ENCODE results near the gene NR1H3.

The NR1H3 gene

GRCh38 chr11:47258317-47258902, 614 bp downstream of the NR1H3 start:
- no peak for TF ChIP-seq CTCF (IDR thresholded peaks at IDR 0.05)
- intact Hi-C loops (cut with DNase I; ENCODE audit: low total_unique reads) = loop anchor here (2.0 kb wide), 1 partner anchor 96 kb away; no protein-coding TSS in a partner anchor
- H3K27ac ChIP-seq = peak overlapping the region; percentile 71 to 74
- DNase-seq = no peak
- H3K9me3 ChIP-seq = no peaks in the 10 kb centered on the region
- H3K4me3 ChIP-seq = peak overlapping the region; percentile 43 to 49
- H3K4me1 ChIP-seq = peaks cover 0 to 53% (median 33%) of the 10 kb centered on the region in 4 donors
- H3K36me3 ChIP-seq = peaks cover 0 to 12% (median 0%) of the 10 kb centered on the region in 3 donors
- no peaks in the 10 kb centered on the region for H3K27me3 ChIP-seq

GRCh38 chr11:47259232-47259977, 1.6 kb downstream of the NR1H3 start:
- no peaks in the 10 kb centered on the region for H3K9me3 ChIP-seq
- H3K27me3 ChIP-seq = no peaks in the 10 kb centered on the region
- peaks cover 0 to 18% (median 0%) of the 10 kb centered on the region in 3 donors for H3K36me3 ChIP-seq
- intact Hi-C loops (cut with DNase I; ENCODE audit: low total_unique reads) = loop anchor here (2.0 kb wide), 1 partner anchor 95 kb away; no protein-coding TSS in a partner anchor
- peak in 1 of 2 experiments; percentile 20 for TF ChIP-seq CTCF (IDR thresholded peaks at IDR 0.05)
- no peak overlapping the region for H3K4me3 ChIP-seq
- no peak for DNase-seq
- H3K4me1 ChIP-seq = peaks cover 0 to 44% (median 27%) of the 10 kb centered on the region in 4 donors
- no peak overlapping the region for H3K27ac ChIP-seq

- peaks cover 0 to 34% (median 18%) of the 10 kb centered on the region in 4 donors for H3K4me1 ChIP-seq
- no peak overlapping the region for H3K27ac ChIP-seq
- no peaks in the 10 kb centered on the region for H3K9me3 ChIP-seq
- H3K36me3 ChIP-seq = peaks cover 0 to 18% (median 0%) of the 10 kb centered on the region in 3 donors
- intact Hi-C loops (cut with DNase I; ENCODE audit: low total_unique reads) = no loop called here
- TF ChIP-seq CTCF (IDR thresholded peaks at IDR 0.05) = no peak
- no peak overlapping the region for H3K4me3 ChIP-seq
- DNase-seq = no peak
- H3K27me3 ChIP-seq = no peaks in the 10 kb centered on the region
These were observed 2.6 kb downstream of the NR1H3 start for GRCh38 chr11:47260366-47260765.

GRCh38 chr11:47261291-47261800, 3.5 kb downstream of the NR1H3 start:
- DNase-seq = no peak
- no peaks in the 10 kb centered on the region for H3K27me3 ChIP-seq
- H3K36me3 ChIP-seq = peaks cover 0 to 18% (median 0%) of the 10 kb centered on the region in 3 donors
- no peak for TF ChIP-seq CTCF (IDR thresholded peaks at IDR 0.05)
- no peak overlapping the region for H3K4me3 ChIP-seq
- intact Hi-C loops (cut with DNase I; ENCODE audit: low total_unique reads) = no loop called here
- peaks cover 0 to 29% (median 18%) of the 10 kb centered on the region in 4 donors for H3K4me1 ChIP-seq
- H3K9me3 ChIP-seq = no peaks in the 10 kb centered on the region
- no peak overlapping the region for H3K27ac ChIP-seq

- DNase-seq = no peak
- intact Hi-C loops (cut with DNase I; ENCODE audit: low total_unique reads) = no loop called here
These were observed 6.3 kb downstream of the NR1H3 start for GRCh38 chr11:47264119-47264518.

More at GRCh38 chr11:47264119-47264518, 6.3 kb downstream of the NR1H3 start:
- Histone ChIP-seq H3K27me3 (no peaks in the 10 kb centered on the region), H3K27ac (no peak overlapping the region), H3K4me3 (no peak overlapping the region), H3K4me1 (peaks cover 0 to 21% (median 13%) of the 10 kb centered on the region in 4 donors), H3K9me3 (no peaks in the 10 kb centered on the region), H3K36me3 (peaks cover 0 to 18% (median 0%) of the 10 kb centered on the region in 3 donors)
- no peak for TF ChIP-seq CTCF (IDR thresholded peaks at IDR 0.05)
